Mesenchymal stem cell (in vitro differentiated cells and primary cell): ENCODE results near the gene ITGB5.

Source experiments
- DNase-seq: peaks from one replicate; pipeline ENCODE4 v3.0.0-alpha.2; 2013
- H2AFZ ChIP-seq: one replicate; pipeline ENCODE4 v1.6.1; 2013; ENCODE audit warnings: low read depth, mild to moderate bottlenecking, control low read depth, inconsistent platforms, low read length, moderate library complexity
- H2AK5ac ChIP-seq: 2 replicates; pipeline ENCODE4 v1.6.1; 2013; ENCODE audit warnings: low read length, moderate library complexity, mild to moderate bottlenecking, inconsistent platforms; ENCODE audit not compliant: severe bottlenecking
- H2BK120ac ChIP-seq: one replicate; pipeline ENCODE4 v1.6.1; 2013; ENCODE audit warnings: low read depth, mild to moderate bottlenecking, inconsistent platforms, low read length, moderate library complexity
- H2BK12ac ChIP-seq, 2 experiments: one replicate each; pipeline ENCODE4 v1.6.1; 2013; ENCODE audit warnings: inconsistent platforms in 2 of 2, low read length in 2 of 2, mild to moderate bottlenecking in 2 of 2, moderate library complexity in 2 of 2, control low read depth in 1 of 2
- H2BK15ac ChIP-seq: one replicate; pipeline ENCODE4 v1.6.1; 2013; ENCODE audit warnings: mild to moderate bottlenecking, low read depth, inconsistent platforms; ENCODE audit not compliant: poor library complexity, severe bottlenecking
- H2BK5ac ChIP-seq: 2 replicates; pipeline ENCODE4 v1.6.1; 2013; ENCODE audit warnings: low read depth, mild to moderate bottlenecking, low read length, control low read depth, inconsistent platforms; ENCODE audit not compliant: poor library complexity, severe bottlenecking
- H3K14ac ChIP-seq, 2 experiments: one replicate each; pipeline ENCODE4 v1.6.1; 2013; ENCODE audit warnings: inconsistent platforms in 2 of 2, low read length in 2 of 2, control low read depth in 1 of 2, mild to moderate bottlenecking in 1 of 2, moderate library complexity in 1 of 2
- H3K18ac ChIP-seq, 2 experiments: one replicate each; pipeline ENCODE4 v1.6.1; 2013; ENCODE audit warnings: inconsistent platforms in 2 of 2, low read length in 2 of 2, control low read depth in 1 of 2, low read depth in 1 of 2, mild to moderate bottlenecking in 1 of 2
- H3K23ac ChIP-seq, 2 experiments: one replicate each; pipeline ENCODE4 v1.6.1; 2013; ENCODE audit warnings: inconsistent platforms in 2 of 2, low read length in 2 of 2, mild to moderate bottlenecking in 2 of 2, moderate library complexity in 2 of 2, control low read depth in 1 of 2
- H3K27ac ChIP-seq: 2 replicates; pipeline ENCODE4 v1.5.1; 2013; ENCODE audit warnings: mild to moderate bottlenecking, moderate library complexity, low read length, control low read depth, inconsistent platforms; ENCODE audit not compliant: poor library complexity, severe bottlenecking
- H3K27me3 ChIP-seq, 2 experiments: 2 replicates each; pipeline versions ENCODE4 v1.6.1 to v1.7.0; 2013; ENCODE audit warnings: low read length in 2 of 2, mild to moderate bottlenecking in 2 of 2, moderate library complexity in 2 of 2, control low read depth in 1 of 2, inconsistent platforms in 1 of 2; ENCODE audit not compliant: control insufficient read depth in 1 of 2, insufficient read depth in 1 of 2
- H3K36me3 ChIP-seq, 2 experiments: 2 replicates each; pipeline versions ENCODE4 v1.6.1 to v1.7.0; 2013; ENCODE audit warnings: low read length in 2 of 2, control low read depth in 1 of 2, inconsistent platforms in 1 of 2, low read depth in 1 of 2, mild to moderate bottlenecking in 1 of 2; ENCODE audit not compliant: insufficient read depth in 2 of 2, control insufficient read depth in 1 of 2
- H3K4ac ChIP-seq, 2 experiments: one replicate each; pipeline ENCODE4 v1.6.1; 2013; ENCODE audit warnings: inconsistent platforms in 2 of 2, low read length in 2 of 2, mild to moderate bottlenecking in 2 of 2, moderate library complexity in 2 of 2, control low read depth in 1 of 2, low read depth in 1 of 2
- H3K4me1 ChIP-seq: 2 replicates; pipeline ENCODE4 v1.6.1; 2013; ENCODE audit warnings: low read depth, low read length, control low read depth; ENCODE audit not compliant: control insufficient read depth, insufficient read depth
- H3K4me2 ChIP-seq: 2 replicates; pipeline ENCODE4 v1.6.1; 2013; ENCODE audit warnings: low read length, mild to moderate bottlenecking, inconsistent platforms; ENCODE audit not compliant: poor library complexity, severe bottlenecking
- H3K4me3 ChIP-seq, 2 experiments: 2 replicates each; pipeline versions ENCODE4 v1.5.1 to v1.7.0; 2013; ENCODE audit warnings: low read length in 2 of 2, mild to moderate bottlenecking in 2 of 2, control low read depth in 1 of 2, low read depth in 1 of 2; ENCODE audit not compliant: insufficient read depth in 1 of 2
- H3K79me1 ChIP-seq: replicated peaks from 2 replicates; pipeline ENCODE4 v1.6.1; 2013; ENCODE audit warnings: mild to moderate bottlenecking, control low read depth, low read length, inconsistent platforms; ENCODE audit not compliant: poor library complexity, severe bottlenecking
- H3K9ac ChIP-seq: 2 replicates; pipeline ENCODE4 v1.7.0; 2013; ENCODE audit warnings: mild to moderate bottlenecking, low read length, moderate library complexity
- H3K9me3 ChIP-seq: 2 replicates; pipeline ENCODE4 v1.7.0; 2013; ENCODE audit warnings: mild to moderate bottlenecking, low read length; ENCODE audit not compliant: control insufficient read depth
- H4K8ac ChIP-seq: one replicate; pipeline ENCODE4 v1.6.1; 2013; ENCODE audit warnings: inconsistent platforms, mild to moderate bottlenecking, low read length, moderate library complexity
- H4K91ac ChIP-seq: one replicate; pipeline ENCODE4 v1.6.1; 2013; ENCODE audit warnings: mild to moderate bottlenecking, low read length, inconsistent platforms
- WGBS: methylation state at CpG from one replicate; pipeline ENCODE4 v1.1.7; 2013; ENCODE audit warnings: mixed read lengths; 5-methylcytosine and 5-hydroxymethylcytosine counted together

Gene ITGB5

GRCh38 chr3:124834723-124835718 is 52.1 kb downstream of the ITGB5 start:
- WGBS, result 13% methylated on average over 20 of the region's 20 CpGs
- Histone ChIP-seq H3K18ac (peak overlapping the region; percentile 30 to 97), H3K4me2 (peak overlapping the region; percentile 33), H3K4me1 (peaks cover 25% of the 10 kb centered on the region), H3K4ac (peak overlapping the region; percentile 10 to 35), H3K14ac (peak overlapping the region in 1 of 2 experiments; percentile 41), H3K79me1 (peaks cover 19% of the 10 kb centered on the region), H2BK5ac (peak overlapping the region; percentile 0), H2AK5ac (no peak overlapping the region), H4K91ac (peak overlapping the region; percentile 10), H3K27ac (peak overlapping the region; percentile 88), H2BK12ac (peak overlapping the region; percentile 46 to 88), H2BK120ac (no peak overlapping the region), H3K23ac (peak overlapping the region in 1 of 2 experiments; percentile 47), H3K36me3 (peaks cover 19 to 50% of the 10 kb centered on the region in 2 experiments), H3K9ac (peak overlapping the region; percentile 12), H3K4me3 (no peak overlapping the region), H3K27me3 (no peaks in the 10 kb centered on the region), H3K9me3 (no peaks in the 10 kb centered on the region), H2BK15ac (no peak overlapping the region), H2AFZ (no peak overlapping the region), H4K8ac (no peak overlapping the region)
- DNase-seq, result peak; percentile 97

GRCh38 chr3:124833710-124834332 is 53.3 kb downstream of the ITGB5 start:
- Histone ChIP-seq H3K79me1 (peaks cover 27% of the 10 kb centered on the region), H4K91ac (peak overlapping the region; percentile 16), H2BK15ac (no peak overlapping the region), H2BK120ac (no peak overlapping the region), H2AK5ac (peak overlapping the region; percentile 90), H3K4me3 (no peak overlapping the region), H2AFZ (no peak overlapping the region), H3K23ac (no peak overlapping the region), H3K18ac (no peak overlapping the region), H3K4ac (no peak overlapping the region), H2BK5ac (no peak overlapping the region), H3K4me1 (peaks cover 33% of the 10 kb centered on the region), H3K36me3 (peaks cover 22 to 41% of the 10 kb centered on the region in 2 experiments), H4K8ac (peak overlapping the region; percentile 5), H3K9me3 (no peaks in the 10 kb centered on the region), H3K9ac (peak overlapping the region; percentile 20), H3K27me3 (no peaks in the 10 kb centered on the region), H3K14ac (no peak overlapping the region), H2BK12ac (peak overlapping the region in 1 of 2 experiments; percentile 65), H3K27ac (peak overlapping the region; percentile 60), H3K4me2 (no peak overlapping the region)
- DNase-seq, result no peak
- 82% methylated on average over 3 of the region's 4 CpGs for WGBS

GRCh38 chr3:124832782-124833709 is 54.1 kb downstream of the ITGB5 start:
- no peaks in the 10 kb centered on the region for H3K27me3 ChIP-seq
- peaks cover 27% of the 10 kb centered on the region for H3K79me1 ChIP-seq
- no peak overlapping the region for H3K23ac ChIP-seq
- H2BK120ac ChIP-seq, result no peak overlapping the region
- peak overlapping the region; percentile 46 to 81 for H2BK12ac ChIP-seq
- H2BK15ac ChIP-seq, result no peak overlapping the region
- no peak overlapping the region for H3K4me3 ChIP-seq
- no peaks in the 10 kb centered on the region for H3K9me3 ChIP-seq
- peak overlapping the region; percentile 7 to 17 for H3K18ac ChIP-seq
- H3K9ac ChIP-seq, result peak overlapping the region; percentile 45
- H2BK5ac ChIP-seq, result no peak overlapping the region
- no peak overlapping the region for H2AFZ ChIP-seq
- peak overlapping the region; percentile 90 for H2AK5ac ChIP-seq
- H4K8ac ChIP-seq, result no peak overlapping the region
- peak overlapping the region in 1 of 2 experiments; percentile 63 for H3K4ac ChIP-seq
- peaks cover 22 to 47% of the 10 kb centered on the region in 2 experiments for H3K36me3 ChIP-seq
- peaks cover 33% of the 10 kb centered on the region for H3K4me1 ChIP-seq
- H3K4me2 ChIP-seq, result no peak overlapping the region
- peak; percentile 83 for DNase-seq
- no peak overlapping the region for H3K14ac ChIP-seq
- peak overlapping the region; percentile 14 for H4K91ac ChIP-seq
- peak overlapping the region; percentile 66 for H3K27ac ChIP-seq
- 83% methylated on average over 1 of the region's 1 CpG for whole genome bisulfite sequencing
